ENCODE measurements around the gene COQ8B.
"Not testable (repeated sequence)": the region's sequence is repeated elsewhere in the genome, so short reads cannot be mapped to it uniquely, and the experiment has no call there.

The COQ8B gene

DNA sequence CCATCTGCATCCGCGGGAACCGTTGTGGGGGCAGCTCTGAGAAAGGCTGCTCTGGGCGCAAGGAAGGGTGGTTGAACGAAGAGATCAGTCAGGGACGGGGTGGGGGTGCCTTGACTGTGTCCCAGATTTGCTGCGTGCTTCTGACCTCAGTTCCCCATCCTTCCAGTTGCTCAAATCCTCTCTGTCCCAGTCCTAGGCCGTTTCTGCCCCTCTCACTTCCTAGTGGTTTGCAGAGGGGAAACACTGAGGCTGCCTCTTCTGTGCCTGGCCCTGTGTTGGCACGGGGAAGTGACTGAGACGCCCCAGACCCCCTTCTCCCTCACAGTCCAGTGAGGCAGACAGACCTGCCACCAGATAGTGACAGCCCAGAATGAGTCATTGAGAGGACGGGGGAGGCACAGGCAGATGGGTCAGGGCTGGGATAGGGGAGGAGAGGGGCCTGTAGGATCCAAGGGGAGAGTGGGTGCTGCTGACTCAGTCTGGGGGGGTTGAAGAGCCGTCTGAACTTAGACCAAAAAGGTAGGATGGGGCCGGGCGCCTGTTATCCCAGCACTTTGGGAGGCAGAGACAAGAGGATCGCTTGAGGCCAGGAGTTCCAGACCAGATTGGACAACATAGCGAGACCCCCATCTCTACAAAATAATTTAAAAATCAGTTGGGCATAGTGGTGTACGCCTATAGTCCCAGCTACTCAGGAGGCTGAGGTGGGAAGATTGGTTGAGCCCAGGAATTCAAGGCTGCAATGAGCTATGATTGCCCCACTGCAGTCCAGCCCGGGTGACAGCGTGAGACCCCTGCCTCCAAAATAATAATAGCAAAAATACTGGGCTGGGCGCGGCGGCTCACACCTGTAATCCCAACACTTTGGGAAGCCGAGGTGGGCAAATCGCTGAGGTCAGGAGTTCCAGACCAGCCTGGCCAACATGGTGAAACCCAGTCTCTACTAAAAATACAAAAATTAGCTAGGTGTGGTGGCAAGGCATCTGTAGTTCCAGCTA is 52.7 kb downstream of the COQ8B start:
- FAIRE-seq = no peak

DNA sequence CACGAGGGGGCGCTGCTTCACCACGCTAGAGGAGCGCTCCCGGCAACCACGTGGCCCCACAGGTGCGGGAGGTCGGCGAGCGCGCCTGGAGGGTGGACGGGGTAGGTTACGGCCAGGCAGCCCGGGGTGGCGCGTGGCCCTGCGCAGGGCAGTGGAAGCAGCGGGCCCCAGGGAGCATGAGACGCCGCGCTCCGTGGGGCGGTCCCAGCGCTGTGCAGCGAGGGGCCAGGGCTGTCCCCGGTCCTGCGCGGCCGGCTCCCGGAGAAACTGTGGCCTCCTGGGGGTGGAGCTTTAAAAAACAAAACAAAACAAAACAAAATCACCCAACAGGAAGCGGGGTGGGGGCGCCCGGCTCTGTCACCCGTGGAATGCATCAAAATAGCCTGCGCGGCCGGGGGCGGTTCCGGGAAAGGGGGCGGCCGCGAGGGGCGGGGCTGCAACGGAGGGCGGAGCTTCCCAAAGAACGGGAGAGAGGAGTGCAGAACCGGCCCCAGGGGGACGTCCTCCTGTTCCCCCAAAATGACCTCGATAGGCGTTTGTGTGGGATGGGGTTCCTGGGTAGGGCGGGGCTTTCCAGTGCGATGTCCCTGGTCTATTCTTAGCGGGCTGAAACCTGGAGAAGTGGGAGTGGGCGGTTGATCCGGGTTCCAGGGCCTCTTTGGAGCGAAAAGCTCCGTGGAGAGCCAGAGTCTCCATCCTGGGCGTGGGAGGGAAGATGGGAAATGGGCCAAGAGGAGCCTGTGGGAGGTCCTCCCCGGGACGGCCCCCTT is 53.6 kb downstream of the COQ8B start:
- FAIRE-seq = no peak

DNA sequence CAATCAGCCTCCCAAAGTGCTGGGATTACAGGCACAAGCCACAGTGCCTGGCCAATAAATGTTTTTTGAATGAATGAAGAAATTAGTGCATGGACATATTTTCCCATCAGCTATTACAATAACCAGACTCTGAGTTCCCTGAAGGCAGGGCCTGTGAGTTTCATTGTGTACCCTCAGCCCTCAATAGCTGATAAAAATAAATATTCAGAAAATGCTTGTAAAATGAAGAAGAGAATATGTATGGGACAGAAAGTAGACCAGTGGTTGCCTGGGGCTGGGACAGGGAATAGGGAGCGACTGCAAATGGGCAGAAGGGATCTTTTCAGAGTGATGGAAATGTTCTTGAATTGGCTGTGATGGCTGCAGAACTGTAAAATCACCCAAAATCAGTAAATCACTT is 55.1 kb downstream of the COQ8B start:
- FAIRE-seq = no peak

DNA sequence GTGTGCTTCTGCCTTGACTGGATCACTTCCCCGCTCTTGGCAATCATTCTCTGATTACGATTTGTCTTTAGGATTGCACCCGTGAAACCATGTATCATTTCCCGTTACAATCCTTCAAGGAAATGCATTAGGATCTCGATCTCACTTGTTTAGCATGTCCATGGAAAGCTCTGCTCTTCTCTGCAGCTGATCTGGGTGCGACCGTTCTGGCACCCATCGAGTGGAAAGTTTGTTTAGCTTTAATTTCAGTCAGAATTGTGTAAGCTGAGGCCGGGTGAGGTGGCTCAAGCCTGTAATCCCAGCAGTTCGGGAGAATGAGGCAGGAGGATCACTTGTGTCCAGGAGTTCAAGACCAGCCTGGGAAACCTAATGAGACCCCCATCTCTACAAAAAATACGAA is 57.1 kb downstream of the COQ8B start:
- FAIRE-seq = no peak

DNA sequence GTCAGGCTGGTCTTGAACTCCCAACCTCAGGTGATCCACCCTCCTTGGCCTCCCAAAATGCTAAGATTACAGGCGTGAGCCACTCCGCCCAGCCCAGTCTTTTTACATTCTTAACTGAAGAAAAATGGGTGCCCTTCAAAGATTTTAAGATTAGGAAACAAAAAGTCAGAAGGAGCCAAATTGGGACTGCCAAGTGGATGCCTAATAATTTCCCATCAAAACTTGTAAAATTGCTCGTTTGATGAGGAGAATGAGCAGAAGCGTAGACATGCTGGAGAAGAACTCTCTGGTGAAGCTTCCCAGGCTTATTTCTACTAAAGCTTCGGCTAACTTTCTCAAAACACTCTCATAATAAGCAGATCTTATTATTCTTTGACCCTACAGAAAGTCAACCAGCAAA is 57.6 kb downstream of the COQ8B start:
- no peak for FAIRE-seq

DNA sequence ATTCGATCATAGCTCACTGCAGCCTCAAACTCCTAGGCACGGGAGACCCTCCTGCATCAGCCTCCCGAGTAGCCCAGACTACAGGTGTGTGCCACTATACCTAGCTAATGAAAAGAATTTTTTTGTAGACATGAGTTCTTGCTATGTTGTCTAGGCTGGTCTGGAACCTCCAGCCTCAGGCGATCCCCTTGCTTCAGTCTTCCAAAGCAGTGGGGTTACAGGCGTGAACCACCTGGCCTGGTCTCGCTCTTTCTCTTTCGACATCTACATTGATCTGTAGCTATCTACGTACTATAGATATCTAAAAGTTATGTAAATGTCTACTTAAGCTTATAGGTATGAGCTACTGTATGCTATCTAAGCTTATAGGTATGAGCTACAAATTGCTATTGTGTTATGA is 58.7 kb downstream of the COQ8B start:
- FAIRE-seq = no peak

DNA sequence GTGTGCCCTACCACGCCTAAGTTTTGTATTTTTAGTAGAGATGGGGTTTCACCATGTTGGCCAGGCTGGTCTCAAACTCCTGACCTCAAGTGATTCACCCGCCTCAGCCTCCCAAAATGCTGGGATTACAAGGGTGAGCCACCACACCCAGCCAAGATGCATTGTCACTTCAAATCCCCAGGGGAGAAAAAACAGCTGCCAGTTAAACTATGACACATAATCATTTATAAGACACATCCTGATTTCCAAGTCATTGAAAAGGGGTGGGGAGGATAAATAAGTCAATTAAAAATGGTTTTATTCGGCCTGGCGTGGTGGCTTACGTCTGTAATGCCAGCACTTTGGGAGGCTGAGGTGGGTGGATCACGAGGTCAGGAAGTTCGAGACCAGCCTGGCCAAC is 61.0 kb downstream of the COQ8B start:
- not testable (repeated sequence) for FAIRE-seq

DNA sequence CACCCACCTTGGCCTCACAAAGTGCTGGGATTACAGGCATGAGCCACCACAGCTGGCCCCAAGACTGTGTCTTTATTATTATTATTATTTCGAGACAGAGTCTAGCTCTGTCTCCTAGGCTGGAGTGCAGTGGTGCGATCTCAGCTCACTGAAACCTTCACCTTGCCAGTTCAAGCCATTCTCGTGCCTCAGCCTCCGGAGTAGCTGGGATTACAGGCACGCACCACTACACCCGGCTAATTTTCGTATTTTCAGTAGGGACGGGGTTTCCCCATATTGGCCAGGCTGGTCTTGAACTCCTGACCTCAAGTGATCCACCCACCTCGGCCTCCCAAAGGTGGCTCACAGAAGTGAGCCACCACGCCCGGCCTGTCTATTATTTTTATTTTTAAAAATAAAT is 64.4 kb downstream of the COQ8B start:
- FAIRE-seq = not testable (repeated sequence)

DNA sequence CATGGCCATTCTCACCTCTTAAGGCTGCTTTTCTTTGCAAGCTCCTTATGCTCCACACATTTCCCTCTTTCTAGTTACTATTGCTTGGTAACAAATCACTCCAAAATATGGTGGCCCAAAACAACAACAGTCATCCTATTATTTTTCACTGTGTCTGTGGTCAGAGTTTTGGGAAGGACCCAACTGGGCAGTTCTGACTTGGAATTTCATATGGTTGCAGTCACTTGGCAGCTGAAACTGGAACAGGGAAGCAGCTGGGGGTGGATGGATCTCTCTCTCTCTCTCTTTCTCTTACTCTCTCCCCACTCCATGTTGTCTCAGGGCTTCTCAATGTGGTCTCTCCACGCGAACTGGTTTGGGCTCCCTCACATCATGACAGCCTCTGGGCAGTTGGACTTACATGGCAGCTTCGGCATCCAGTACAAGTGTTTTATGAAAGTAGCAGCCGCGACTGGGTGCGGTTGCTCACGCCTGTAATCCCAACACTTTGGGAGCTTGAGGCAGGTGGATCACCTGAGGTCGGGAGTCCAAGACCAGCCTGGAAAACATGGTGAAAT is 65.9 kb downstream of the COQ8B start:
- FAIRE-seq = no peak

DNA sequence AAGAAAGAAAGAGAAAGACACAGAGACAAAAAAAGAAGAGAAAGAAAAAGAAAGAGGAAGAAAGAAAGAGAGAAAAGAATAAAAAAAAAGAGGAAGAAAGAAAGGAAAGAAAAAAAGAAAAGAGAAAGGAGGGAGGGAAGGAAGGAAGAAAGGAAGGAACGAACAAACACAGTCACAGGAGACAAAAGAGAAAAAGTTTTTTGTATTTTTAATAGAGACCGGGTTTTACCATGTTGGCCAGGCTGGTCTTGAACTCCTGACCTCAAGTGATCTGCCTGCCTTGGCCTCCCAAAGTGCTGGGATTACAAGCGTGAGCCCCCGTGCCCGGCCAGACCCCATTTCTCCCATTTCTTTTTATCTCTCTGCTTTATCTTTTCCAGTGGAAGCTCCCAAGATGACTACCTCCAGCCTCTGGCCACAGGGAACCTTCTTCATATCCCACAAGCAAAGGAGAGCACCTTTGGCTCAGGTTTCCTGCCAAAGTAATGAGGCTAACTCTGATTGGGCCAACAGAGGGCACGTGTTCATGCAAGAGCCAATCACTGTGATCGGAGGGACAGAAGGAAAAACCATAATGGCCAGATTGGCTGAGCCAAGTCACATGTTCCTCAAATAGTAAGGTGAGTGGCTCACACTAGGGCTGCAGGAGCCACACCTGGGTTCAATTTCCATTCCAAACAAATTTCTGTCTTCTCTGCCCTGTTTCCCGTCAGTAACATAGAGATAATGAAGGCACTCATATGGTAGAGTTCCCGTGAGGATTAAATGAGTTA is 66.6 kb downstream of the COQ8B start:
- FAIRE-seq = not testable (repeated sequence)

DNA sequence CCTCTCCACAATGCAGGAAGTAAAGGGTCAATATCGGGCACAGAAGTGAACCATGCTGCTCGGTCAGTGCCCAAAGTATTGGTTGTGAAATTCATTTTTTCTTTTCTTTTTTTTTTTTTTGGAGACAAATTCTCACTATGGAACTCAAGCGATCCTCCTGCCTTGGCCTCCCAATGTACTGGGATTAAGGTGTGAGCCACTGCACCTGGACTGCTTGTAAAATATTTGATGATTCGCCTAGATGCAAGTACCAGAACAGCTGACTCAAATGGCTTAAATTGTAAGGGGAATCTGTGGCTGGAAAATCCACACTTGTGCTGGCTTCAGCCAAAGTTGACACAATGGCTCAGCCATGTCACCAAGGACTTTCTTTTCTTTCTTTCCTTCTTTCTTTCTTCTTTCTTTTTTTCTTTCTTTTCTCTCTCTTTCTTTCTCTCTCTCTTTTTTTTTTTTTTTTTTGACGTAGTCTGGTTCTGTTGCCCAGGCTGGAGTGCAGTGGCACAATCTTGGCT is 69.9 kb downstream of the COQ8B start:
- no peak for FAIRE-seq

DNA sequence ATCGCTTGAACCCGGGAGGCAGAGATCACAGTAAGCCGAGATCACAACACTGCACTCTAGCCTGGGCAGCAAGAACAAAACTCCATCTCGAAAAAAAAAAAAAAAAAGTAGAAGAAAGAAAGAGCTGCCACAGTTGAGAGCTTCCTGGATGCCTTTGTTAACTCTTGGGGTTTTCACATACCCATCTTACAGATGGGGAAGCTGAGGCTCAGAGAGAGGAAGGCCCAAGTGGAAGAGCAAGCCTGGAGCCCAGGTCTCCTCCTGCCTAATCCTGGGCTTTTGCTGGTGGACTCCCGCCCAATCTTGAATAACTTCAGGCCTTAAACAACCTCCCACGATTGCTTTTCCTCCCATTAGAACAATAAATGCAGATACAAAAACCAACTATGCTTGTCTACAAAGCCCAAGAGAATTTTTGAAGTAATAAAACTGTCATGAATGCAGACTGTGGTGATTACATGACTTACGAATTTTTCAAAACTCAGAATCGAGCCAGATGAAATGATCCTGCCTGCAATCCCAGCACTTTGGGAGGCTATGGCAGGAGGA is 73.9 kb downstream of the COQ8B start:
- FAIRE-seq = no peak

DNA sequence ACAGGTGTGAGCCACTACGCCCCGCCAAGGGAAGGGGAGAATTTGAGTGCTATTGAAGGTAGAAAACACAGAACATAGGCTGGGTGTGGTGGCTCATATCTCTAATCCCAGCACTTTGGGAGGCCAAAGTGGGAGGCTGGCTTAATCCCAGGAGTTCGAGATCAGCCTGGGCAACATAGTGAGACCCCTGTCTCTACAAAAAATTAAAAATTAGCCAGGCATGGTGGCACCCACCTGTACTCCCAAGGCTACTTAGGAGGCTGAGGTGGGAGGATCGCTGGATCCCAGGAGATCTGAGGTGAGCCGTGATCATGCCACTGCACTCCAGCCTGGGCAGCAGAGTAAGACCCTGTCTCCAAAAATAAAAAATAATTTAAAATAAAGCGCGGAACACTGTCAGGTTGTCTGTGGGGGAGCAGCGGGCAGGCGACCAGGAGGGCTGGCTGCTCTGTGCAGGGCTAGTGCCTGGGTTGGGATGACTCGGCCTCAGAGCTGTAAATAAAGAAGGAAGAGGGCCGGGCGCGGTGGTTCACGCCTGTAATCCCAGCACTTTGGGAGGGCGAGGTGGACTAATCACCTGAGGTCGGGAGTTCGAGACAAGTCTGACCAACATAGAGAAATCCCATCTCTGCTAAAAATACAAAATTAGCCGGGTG is 74.5 kb downstream of the COQ8B start:
- no peak for FAIRE-seq

Data from colon (tissue), 2 donors.